Sigmoid colon (tissue), 7 donors: ENCODE measurements around the gene NCOA7. TPM values are rescaled to one million over a fixed set of nuclear protein-coding genes. Genes with fewer than 3 reads are reported as not detected.

ENCODE experiments used
- DNase-seq: peaks from one replicate; pipeline ENCODE4 v3.0.0-alpha.2; 2019
- H3K27ac ChIP-seq, 4 donors: fragments of 200-600 bp; sonication (generic); one replicate each; pipeline ENCODE4 v1.5.1; 2016 to 2019; ENCODE audit warnings: mild to moderate bottlenecking in 1 of 4
- H3K27me3 ChIP-seq, 3 donors: fragments of 200-600 bp; sonication (generic); one replicate each; pipeline ENCODE4 v1.5.1; 2019; ENCODE audit warnings: mild to moderate bottlenecking in 1 of 3
- H3K36me3 ChIP-seq, 4 donors: fragments of 200-600 bp; sonication (generic); one replicate each; pipeline ENCODE4 v1.5.1; 2016 to 2019
- H3K4me1 ChIP-seq, 4 donors: fragments of 200-600 bp; sonication (generic); one replicate each; pipeline ENCODE4 v1.5.1; 2017 to 2019
- H3K4me3 ChIP-seq, 4 donors: fragments of 200-600 bp; sonication (generic); one replicate each; pipeline ENCODE4 v1.5.1; 2017 to 2019; ENCODE audit warnings: mild to moderate bottlenecking in 2 of 4, moderate library complexity in 1 of 4
- H3K9me3 ChIP-seq, 4 donors: fragments of 200-600 bp in 3 of 4; sonication (generic) in 3 of 4; one replicate each; pipeline versions ENCODE4 v1.5.1 to v1.6.1; 2013 to 2019
- EP300 ChIP-seq, 4 donors: sonication (generic); formaldehyde crosslinking; IDR thresholded peaks; one replicate each; pipeline ENCODE4 v1.6.1; 2017; ENCODE audit warnings: antibody characterized with exemption in 4 of 4
- POLR2A ChIP-seq, 2 donors: fragments of 450-650 bp; IDR thresholded peaks; one replicate each; pipeline ENCODE4 v1.6.1; 2016; ENCODE audit warnings: antibody characterized with exemption in 2 of 2, mild to moderate bottlenecking in 2 of 2, moderate library complexity in 2 of 2
- POLR2AphosphoS5 ChIP-seq, 4 donors: sonication (generic); formaldehyde crosslinking; IDR thresholded peaks; one replicate each; pipeline ENCODE4 v1.6.1; 2017; ENCODE audit warnings: antibody characterized with exemption in 4 of 4
- WGBS, 2 donors: extraction: QIAGEN DNeasy Blood & Tissue Kit; methylation state at CpG; one replicate each; pipeline ENCODE4 v1.1.7; 2013; 5-methylcytosine and 5-hydroxymethylcytosine counted together
- intact Hi-C: fragments of 100-400 bp; cut with DNase I; formaldehyde crosslinking; loops from one replicate; pipeline ENCODE4 v1.15.1; 2023
- polyA plus RNA-seq, 3 donors: library from polyadenylated mRNA; stranded (reverse); fragments of 200-250 nt; gene quantifications; one replicate each; pipeline ENCODE4 v1.2.3, GENCODE V29; 2013
- total RNA-seq, 4 donors: library from RNA; depleted of rRNA; stranded (reverse); fragments of >200 nt; gene quantifications; one replicate each; pipeline ENCODE4 v1.1.0, GENCODE V29; 2016
- TF ChIP-seq, protein P1 (sequence below), 4 experiments: fragments of 450-650 bp in 3 of 4; fragments of 200-600 bp in 1 of 4; IDR thresholded peaks; one replicate each; pipeline ENCODE4 v1.5.1; 2016 to 2019; ENCODE audit warnings: antibody characterized with exemption in 4 of 4, mild to moderate bottlenecking in 3 of 4, moderate library complexity in 2 of 4
- donor health status: healthy with polysubstance abuse.
- donor health status: Bipolar disorder and iron deficiency.
- donor health status: healthy.

Gene NCOA7
- total and polyA plus RNA-seq, 7 donors: 15.6 to 48.3 (median 27.5) TPM

DNA sequence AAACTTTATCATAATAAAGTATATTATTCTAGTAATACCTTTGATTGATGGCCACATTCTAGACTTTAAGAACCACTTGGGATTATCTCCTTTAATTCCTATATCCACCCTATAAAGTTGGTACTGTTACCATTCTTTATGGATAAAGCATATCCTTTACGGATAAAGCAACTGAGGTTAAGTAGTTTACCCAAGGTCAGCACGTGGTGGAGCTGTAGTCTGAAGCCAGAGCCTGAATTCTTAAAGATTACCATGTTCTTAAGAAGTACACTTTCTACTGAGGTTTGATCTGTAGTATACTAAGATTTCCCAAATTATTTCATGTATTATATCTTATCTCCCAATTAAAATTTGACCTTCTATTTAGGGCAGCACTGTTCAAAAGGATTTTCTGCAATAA is 3.0 kb upstream of the NCOA7 start:
- no peak overlapping the region for H3K4me3 ChIP-seq
- DNase-seq: no peak
- no peaks in the 10 kb centered on the region for H3K36me3 ChIP-seq
- WGBS, 2 donors: 36 to 45% methylated on average over 2 of the region's 2 CpGs
- no peaks in the 10 kb centered on the region for H3K9me3 ChIP-seq
- H3K4me1 ChIP-seq: peaks cover 0 to 20% (median 16%) of the 10 kb centered on the region in 4 donors
- intact Hi-C loops: loop anchor here (10.0 kb wide), 2 partner anchors 197 to 823 kb away; partner anchors contain the start of genes RNF217 and TRMT11
- no peaks in the 10 kb centered on the region for H3K27me3 ChIP-seq
- TF ChIP-seq POLR2A (IDR thresholded peaks at IDR 0.05) (no peak), POLR2AphosphoS5 (IDR thresholded peaks at IDR 0.05) (no peak), EP300 (IDR thresholded peaks at IDR 0.05) (no peak)
- TF ChIP-seq, protein P1, sequence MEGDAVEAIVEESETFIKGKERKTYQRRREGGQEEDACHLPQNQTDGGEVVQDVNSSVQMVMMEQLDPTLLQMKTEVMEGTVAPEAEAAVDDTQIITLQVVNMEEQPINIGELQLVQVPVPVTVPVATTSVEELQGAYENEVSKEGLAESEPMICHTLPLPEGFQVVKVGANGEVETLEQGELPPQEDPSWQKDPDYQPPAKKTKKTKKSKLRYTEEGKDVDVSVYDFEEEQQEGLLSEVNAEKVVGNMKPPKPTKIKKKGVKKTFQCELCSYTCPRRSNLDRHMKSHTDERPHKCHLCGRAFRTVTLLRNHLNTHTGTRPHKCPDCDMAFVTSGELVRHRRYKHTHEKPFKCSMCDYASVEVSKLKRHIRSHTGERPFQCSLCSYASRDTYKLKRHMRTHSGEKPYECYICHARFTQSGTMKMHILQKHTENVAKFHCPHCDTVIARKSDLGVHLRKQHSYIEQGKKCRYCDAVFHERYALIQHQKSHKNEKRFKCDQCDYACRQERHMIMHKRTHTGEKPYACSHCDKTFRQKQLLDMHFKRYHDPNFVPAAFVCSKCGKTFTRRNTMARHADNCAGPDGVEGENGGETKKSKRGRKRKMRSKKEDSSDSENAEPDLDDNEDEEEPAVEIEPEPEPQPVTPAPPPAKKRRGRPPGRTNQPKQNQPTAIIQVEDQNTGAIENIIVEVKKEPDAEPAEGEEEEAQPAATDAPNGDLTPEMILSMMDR (IDR thresholded peaks at IDR 0.05): no peak
- H3K27ac ChIP-seq: no peak overlapping the region

DNA sequence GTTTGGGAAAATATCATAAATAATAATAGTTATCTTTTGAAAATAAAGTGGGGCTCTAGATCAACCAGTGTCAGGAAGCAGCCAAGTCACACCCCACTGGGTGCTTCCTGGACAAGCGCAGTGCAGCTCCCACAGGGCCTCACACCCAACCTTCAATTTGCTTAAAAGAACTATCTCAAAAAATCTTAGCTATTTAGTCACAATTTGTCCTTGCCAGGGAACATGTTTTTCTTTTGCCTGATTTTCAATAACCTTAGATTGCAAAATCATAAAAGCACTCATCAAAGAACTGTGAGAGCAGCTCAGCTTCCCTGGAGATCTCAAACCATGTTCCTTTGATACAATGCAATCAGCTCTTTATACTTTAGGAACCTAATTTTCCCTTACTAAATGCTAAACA is 1.6 kb upstream of the NCOA7 start:
- intact Hi-C loops: loop anchor here (10.0 kb wide), 2 partner anchors 196 to 824 kb away; partner anchors contain the start of genes RNF217 and TRMT11
- H3K36me3 ChIP-seq: no peaks in the 10 kb centered on the region
- H3K9me3 ChIP-seq: no peaks in the 10 kb centered on the region

DNA sequence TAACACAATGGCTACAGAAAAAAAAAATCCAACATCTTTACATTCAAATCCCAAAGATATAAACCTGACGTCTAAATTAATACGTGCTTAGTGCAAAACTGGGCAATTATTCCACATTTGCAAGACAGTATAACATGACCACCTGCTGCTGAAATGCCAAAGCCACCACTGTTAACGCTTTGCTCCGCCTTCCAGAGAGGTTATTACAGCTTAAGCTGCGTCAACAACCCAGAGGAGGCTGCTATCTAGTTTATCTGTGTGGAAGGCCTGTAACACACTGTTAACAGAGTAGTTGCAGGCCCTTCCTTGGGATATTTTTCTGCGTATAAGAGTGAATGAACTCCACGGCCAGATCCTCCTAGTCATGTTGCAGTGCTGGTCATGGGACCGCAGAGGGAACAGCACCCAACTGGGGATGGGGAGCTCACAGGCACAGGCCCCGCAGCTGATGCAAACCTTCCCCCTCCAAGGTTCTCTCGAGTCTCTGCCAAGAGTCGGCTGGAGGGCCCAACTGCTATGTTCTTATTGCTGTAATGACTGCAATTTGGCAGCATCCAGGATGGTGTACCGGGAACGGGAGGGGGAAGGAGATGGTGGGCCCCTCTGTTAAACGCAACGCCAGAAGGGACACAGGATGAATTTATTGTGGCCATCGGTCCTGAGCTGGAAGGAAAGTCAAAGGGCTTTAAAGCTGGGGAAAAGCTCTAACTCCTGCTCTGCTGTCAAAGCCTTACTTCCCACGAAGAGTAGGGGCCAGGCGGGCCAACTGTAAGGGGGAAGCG is 993 bp upstream of the NCOA7 start:
- TF ChIP-seq POLR2AphosphoS5 (IDR thresholded peaks at IDR 0.05) (peak in 3 of 4 donors; percentile 37 to 60 (median 45)), POLR2A (IDR thresholded peaks at IDR 0.05) (no peak)
- Histone ChIP-seq H3K9me3 (no peaks in the 10 kb centered on the region), H3K27ac (peak overlapping the region; percentile 96 to 97 (median 97)), H3K27me3 (no peaks in the 10 kb centered on the region), H3K4me3 (peak overlapping the region; percentile 73 to 93 (median 90)), H3K4me1 (peaks cover 0 to 22% (median 17%) of the 10 kb centered on the region in 4 donors), H3K36me3 (no peaks in the 10 kb centered on the region)
- intact Hi-C loops: loop anchor here (2.0 to 10.0 kb wide), 3 partner anchors 167 to 825 kb away; partner anchors contain the start of genes HINT3, RNF217 and TRMT11
- WGBS, 2 donors: 4 to 13% methylated on average over 19 of the region's 19 CpGs
- DNase-seq: peak; percentile 89

More for the DNA sequence above, 1.6 kb upstream of the NCOA7 start:
- WGBS, 2 donors: 24 to 33% methylated on average over 1 of the region's 1 CpG
- H3K27me3 ChIP-seq: no peaks in the 10 kb centered on the region
- peak; percentile 74 for DNase-seq
- H3K4me3 ChIP-seq: no peak overlapping the region
- TF ChIP-seq POLR2AphosphoS5 (IDR thresholded peaks at IDR 0.05) (no peak), EP300 (IDR thresholded peaks at IDR 0.05) (no peak), POLR2A (IDR thresholded peaks at IDR 0.05) (no peak)
- TF ChIP-seq, protein P1 (IDR thresholded peaks at IDR 0.05): no peak
- H3K4me1 ChIP-seq: peaks cover 0 to 22% (median 17%) of the 10 kb centered on the region in 4 donors
- peak overlapping the region; percentile 96 to 97 (median 97) for H3K27ac ChIP-seq

DNA sequence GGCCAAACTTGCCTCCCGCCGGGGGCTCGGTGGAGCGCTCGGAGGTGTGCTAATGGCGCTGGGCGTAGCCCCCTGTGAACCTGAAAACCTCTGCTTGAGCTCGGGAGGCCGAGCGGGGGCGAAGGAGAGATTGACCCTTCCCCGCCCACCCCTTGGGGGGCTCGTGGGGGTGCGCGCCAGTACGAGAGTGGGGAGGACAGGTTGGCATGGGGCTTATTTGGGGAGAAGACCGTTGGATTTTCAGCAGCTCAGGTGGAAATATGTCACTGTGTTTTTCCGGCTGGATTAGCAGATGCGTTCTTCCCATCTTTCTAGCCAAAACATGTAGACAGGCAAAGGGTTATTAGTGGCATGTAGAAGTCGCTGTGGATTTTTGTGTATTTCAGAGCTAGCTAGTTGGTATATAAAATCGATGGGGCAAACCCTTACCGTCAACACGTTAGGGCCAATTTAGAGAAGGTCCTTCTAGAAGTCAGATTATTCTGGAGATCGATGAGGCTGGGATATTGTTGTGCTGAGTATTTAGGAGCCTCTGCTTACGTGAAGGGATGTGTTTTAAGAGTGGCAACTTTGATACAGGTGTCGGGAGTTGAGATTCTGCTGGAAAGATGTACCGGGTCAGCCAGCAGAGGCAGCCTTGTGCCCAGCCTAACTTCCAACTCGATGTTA is 525 bp downstream of the NCOA7 start:
- intact Hi-C loops: loop anchor here (2.0 kb wide), 1 partner anchor 166 kb away; the partner anchor contains the start of gene HINT3
- no peak for DNase-seq

More for the DNA sequence above, 525 bp downstream of the NCOA7 start:
- Histone ChIP-seq H3K27ac (peak overlapping the region; percentile 96 to 97 (median 97)), H3K27me3 (no peaks in the 10 kb centered on the region), H3K9me3 (no peaks in the 10 kb centered on the region), H3K36me3 (no peaks in the 10 kb centered on the region), H3K4me3 (peak overlapping the region; percentile 73 to 93 (median 90)), H3K4me1 (peaks cover 0 to 22% (median 17%) of the 10 kb centered on the region in 4 donors)
- 1% methylated on average over 28 of the region's 28 CpGs for WGBS, 2 donors
- TF ChIP-seq, protein P1 (IDR thresholded peaks at IDR 0.05): peak in 3 of 4 experiments; percentile 29 to 47 (median 36)
- peak in 1 of 4 donors; percentile 47 for TF ChIP-seq POLR2AphosphoS5 (IDR thresholded peaks at IDR 0.05)
- no peak for TF ChIP-seq EP300 (IDR thresholded peaks at IDR 0.05)
